Measurements from ENCODE around the gene SMAD7.

DNA sequence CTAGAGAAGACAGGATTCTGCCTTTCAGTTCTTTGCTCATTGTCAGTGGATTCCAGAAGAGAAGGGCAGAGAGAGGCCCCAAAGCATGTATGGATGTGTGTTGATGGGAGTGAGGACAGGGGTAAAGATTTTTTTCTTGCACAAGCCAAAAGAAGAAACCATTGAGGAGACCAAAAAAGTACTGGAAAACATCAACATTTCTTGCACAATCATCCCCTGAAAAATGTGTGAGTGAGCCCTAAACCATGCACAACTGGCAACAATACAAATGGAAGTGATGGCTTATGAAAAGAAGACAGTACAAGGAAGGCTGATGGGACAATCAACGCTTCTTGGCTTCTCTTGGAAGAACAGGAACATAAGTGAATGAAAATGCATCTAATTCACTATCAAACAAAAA, 5.6 kb upstream of the SMAD7 start:
- no peak for TF ChIP-seq SUZ12 (IDR thresholded peaks at IDR 0.05)
- no peak for TF ChIP-seq ELF4 (IDR thresholded peaks at IDR 0.05)
- TF ChIP-seq BHLHE40 (IDR thresholded peaks at IDR 0.05; ENCODE audit: borderline replicate concordance) = no peak
- no peak for TF ChIP-seq SP1 (IDR thresholded peaks at IDR 0.05)
- TF ChIP-seq FOXK2 (IDR thresholded peaks at IDR 0.05) = no peak
- TF ChIP-seq TARDBP (IDR thresholded peaks at IDR 0.05) = no peak
